K562 (cell line): ENCODE data around the gene SPEM3. TPM values are rescaled to one million over a fixed set of nuclear protein-coding genes. Genes with fewer than 3 reads are reported as not detected.

Experiments
- ATAC-seq: fragments of 200-7000 bp; cut with Tn5 transposase; 3 replicates; pipeline ENCODE4 v1.9.1; 2020; ENCODE audit warnings: moderate library complexity
- BruUV-seq: library from RNA; stranded (reverse); fragments of 400-500 nt; replicated peaks from 2 replicates; lab custom pipeline; 2021; lab: Mats Ljungman, UMichigan
- CTCF ChIA-PET: fragments of 300-600 bp; formaldehyde crosslinking; extraction: SDS; loops from one replicate; lab custom pipeline; 2021; ENCODE audit warnings: low intra/inter-chr PET ratio; lab: Yijun Ruan, JAX
- POLR2A ChIA-PET: fragments of 300-600, 350-650 bp; sonication (Branson Sonifier 250); formaldehyde crosslinking; extraction: SDS; loops from one replicate; lab custom pipeline; 2021; ENCODE audit warnings: antibody characterized with exemption, inconsistent platforms; lab: Yijun Ruan, JAX
- DNase-seq, 4 experiments: peaks; one replicate each; pipeline versions ENCODE4 v3.0.0 to v3.0.0-alpha.2; 2011 to 2018; ENCODE audit warnings: low spot score in 3 of 4, mixed read lengths in 3 of 4; ENCODE audit errors: extremely low read depth in 1 of 4
- FAIRE-seq: peaks from 2 replicates; lab custom pipeline; 2011; peaks lifted over from hg19 to GRCh38; lab: Jason Lieb, UNC
- H2AFZ ChIP-seq: 2 replicates; pipeline ENCODE4 v1.6.0; 2011; ENCODE audit warnings: low read depth, low read length, control low read depth, inconsistent platforms
- H3K27ac ChIP-seq: fragments of 200-600 bp; 3 replicates; pipeline ENCODE4 v1.8.0; 2011; ENCODE audit warnings: low read depth, mild to moderate bottlenecking, control low read depth, inconsistent platforms, low read length, moderate library complexity, mixed read lengths; ENCODE audit errors: extremely low read depth
- H3K27me3 ChIP-seq, 2 experiments: fragments of 300-600 bp in 1 of 2; 2 replicates in 1 of 2; 3 replicates in 1 of 2; pipeline versions ENCODE4 v1.6.0 to v1.8.0; 2011; ENCODE audit warnings: inconsistent platforms in 2 of 2, low read length in 2 of 2, mild to moderate bottlenecking in 1 of 2, mixed read lengths in 1 of 2, moderate library complexity in 1 of 2; ENCODE audit not compliant: control insufficient read depth in 2 of 2, insufficient read depth in 2 of 2
- H3K36me3 ChIP-seq: fragments of 300-600 bp; 3 replicates; pipeline ENCODE4 v1.8.0; 2011; ENCODE audit warnings: mild to moderate bottlenecking, low read length, inconsistent platforms; ENCODE audit not compliant: control insufficient read depth, insufficient read depth
- H3K4me1 ChIP-seq, 2 experiments: fragments of 200-600 bp in 1 of 2; replicated peaks in 1 of 2; 2 replicates in 1 of 2; 3 replicates in 1 of 2; pipeline versions ENCODE4 v1.5.1 to v1.8.0; 2011; ENCODE audit warnings: inconsistent platforms in 2 of 2, low read length in 2 of 2, mild to moderate bottlenecking in 1 of 2, mixed read lengths in 1 of 2, moderate library complexity in 1 of 2; ENCODE audit not compliant: control insufficient read depth in 2 of 2, insufficient read depth in 2 of 2
- H3K4me2 ChIP-seq: 2 replicates; pipeline ENCODE4 v1.6.1; 2011; ENCODE audit warnings: low read length, control low read depth, inconsistent platforms, mixed read lengths; ENCODE audit not compliant: insufficient read depth
- H3K4me3 ChIP-seq: fragments of 200-600 bp; sonication (generic), shearing (Covaris generic); 2 replicates; pipeline ENCODE4 v1.5.1; 2016; ENCODE audit warnings: control low read depth, inconsistent platforms
- H3K79me2 ChIP-seq: fragments of 200-600 bp; 3 replicates; pipeline ENCODE4 v1.8.0; 2011; ENCODE audit warnings: low read length, inconsistent platforms; ENCODE audit not compliant: control insufficient read depth, insufficient read depth
- H3K9ac ChIP-seq, 2 experiments: 2 replicates each; pipeline versions ENCODE4 v1.6.0 to v1.6.1; 2011; ENCODE audit warnings: low read depth in 2 of 2, low read length in 2 of 2, control low read depth in 1 of 2, inconsistent platforms in 1 of 2, mild to moderate bottlenecking in 1 of 2, mixed read lengths in 1 of 2; ENCODE audit not compliant: insufficient read depth in 1 of 2
- H3K9me1 ChIP-seq: one replicate; pipeline ENCODE4 v1.6.0; 2011; ENCODE audit warnings: inconsistent platforms, mild to moderate bottlenecking, low read length, moderate library complexity; ENCODE audit not compliant: control insufficient read depth, insufficient read depth
- H3K9me3 ChIP-seq: replicated peaks from 2 replicates; pipeline ENCODE4 v1.5.1; 2011; ENCODE audit warnings: low read depth, low read length, inconsistent platforms; ENCODE audit not compliant: control insufficient read depth, insufficient read depth
- H4K20me1 ChIP-seq: replicated peaks from 2 replicates; pipeline ENCODE4 v1.6.1; 2011; ENCODE audit warnings: low read length, inconsistent platforms, mixed read lengths; ENCODE audit not compliant: control insufficient read depth, insufficient read depth
- DACH1 ChIP-seq: fragments of 450-650 bp; IDR thresholded peaks from 2 replicates; pipeline ENCODE4 v1.6.1; 2018; ENCODE audit not compliant: partially characterized antibody
- KDM1A ChIP-seq, 2 experiments: fragments of 450-650 bp; IDR thresholded peaks; 2 replicates each; pipeline ENCODE4 v1.6.1; 2016; ENCODE audit warnings: mild to moderate bottlenecking in 2 of 2
- NFRKB ChIP-seq: fragments of 450-650 bp; IDR thresholded peaks from 2 replicates; pipeline ENCODE4 v1.6.1; 2016; ENCODE audit warnings: low read depth
- ZNF444 ChIP-seq: fragments of 250-450 bp; sonication (Bioruptor Pico); IDR thresholded peaks from 2 replicates; pipeline ENCODE4 v1.4.0; 2020; ENCODE audit warnings: mild to moderate bottlenecking, moderate library complexity
- WGBS: fragments of 100-300 bp; shearing (Covaris generic); methylation state at CpG from one replicate; pipeline ENCODE4 v1.1.6; 2016; ENCODE audit warnings: low coverage, mixed read lengths; ENCODE audit not compliant: insufficient coverage; ENCODE audit errors: missing lambda C conversion rate; 5-methylcytosine and 5-hydroxymethylcytosine counted together
- in situ Hi-C: fragments of 300-500 bp; cut with MboI; formaldehyde crosslinking; loops from 4 replicates; pipeline ENCODE4 v1.15.0; 2018; ENCODE audit warnings: inconsistent platforms, mixed read lengths
- intact Hi-C: fragments of 100-400 bp; cut with micrococcal nuclease; formaldehyde crosslinking; loops from 2 replicates; pipeline ENCODE4 v1.14.2; 2022
- polyA plus RNA-seq, 8 experiments: library from polyadenylated mRNA; depleted of rRNA in 4 of 8; stranded (reverse) in 5 of 8; unstranded in 3 of 8; fragments of >200 nt; fragmentation: Nextera tagmentation in 2 of 8; fragmentation: Illumina TruSeq in 1 of 8; extraction: Ambion mirVana in 2 of 8; extraction: Trizol in 1 of 8; gene quantifications; 2 replicates each; pipeline versions ENCODE4 v1.2.1 to v1.2.3, GENCODE V29; 2011 to 2014; ENCODE audit warnings: inconsistent platforms in 1 of 8, missing spikeins in 1 of 8
- total RNA-seq, 7 experiments: library from RNA; depleted of rRNA in 6 of 7; stranded (reverse); fragments of >200 nt in 6 of 7; fragmentation: Illumina TruSeq in 2 of 7; extraction: Trizol in 2 of 7; gene quantifications; 2 replicates each; pipeline versions ENCODE4 v1.2.1 to v1.2.3, GENCODE V29; 2011 to 2021; ENCODE audit warnings: low replicate concordance in 1 of 7
- TF ChIP-seq, protein P1 (sequence below): fragments of 450-650 bp; IDR thresholded peaks from 2 replicates; pipeline ENCODE4 v1.7.1; 2018; ENCODE audit warnings: mild to moderate bottlenecking, low read depth; ENCODE audit not compliant: partially characterized antibody
- TF ChIP-seq, protein P2 (sequence below): sonication (generic); formaldehyde crosslinking; IDR thresholded peaks from 2 replicates; pipeline ENCODE4 v1.8.1; 2023; ENCODE audit warnings: mild to moderate bottlenecking, missing genetic modification reagents

Gene SPEM3
- total and polyA plus RNA-seq, 9 of the 15 experiments (the other 6 are each of a cell fraction or from before 2014, with no cell fraction given) = not detected

GRCh38 chr17:7411427-7411750 is 17.3 kb upstream of the SPEM3 start:
- H2AFZ ChIP-seq = no peak overlapping the region
- no peak for FAIRE-seq
- H3K4me2 ChIP-seq = no peak overlapping the region
- TF ChIP-seq, protein P1, sequence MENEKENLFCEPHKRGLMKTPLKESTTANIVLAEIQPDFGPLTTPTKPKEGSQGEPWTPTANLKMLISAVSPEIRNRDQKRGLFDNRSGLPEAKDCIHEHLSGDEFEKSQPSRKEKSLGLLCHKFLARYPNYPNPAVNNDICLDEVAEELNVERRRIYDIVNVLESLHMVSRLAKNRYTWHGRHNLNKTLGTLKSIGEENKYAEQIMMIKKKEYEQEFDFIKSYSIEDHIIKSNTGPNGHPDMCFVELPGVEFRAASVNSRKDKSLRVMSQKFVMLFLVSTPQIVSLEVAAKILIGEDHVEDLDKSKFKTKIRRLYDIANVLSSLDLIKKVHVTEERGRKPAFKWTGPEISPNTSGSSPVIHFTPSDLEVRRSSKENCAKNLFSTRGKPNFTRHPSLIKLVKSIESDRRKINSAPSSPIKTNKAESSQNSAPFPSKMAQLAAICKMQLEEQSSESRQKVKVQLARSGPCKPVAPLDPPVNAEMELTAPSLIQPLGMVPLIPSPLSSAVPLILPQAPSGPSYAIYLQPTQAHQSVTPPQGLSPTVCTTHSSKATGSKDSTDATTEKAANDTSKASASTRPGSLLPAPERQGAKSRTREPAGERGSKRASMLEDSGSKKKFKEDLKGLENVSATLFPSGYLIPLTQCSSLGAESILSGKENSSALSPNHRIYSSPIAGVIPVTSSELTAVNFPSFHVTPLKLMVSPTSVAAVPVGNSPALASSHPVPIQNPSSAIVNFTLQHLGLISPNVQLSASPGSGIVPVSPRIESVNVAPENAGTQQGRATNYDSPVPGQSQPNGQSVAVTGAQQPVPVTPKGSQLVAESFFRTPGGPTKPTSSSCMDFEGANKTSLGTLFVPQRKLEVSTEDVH = no peak
- TF ChIP-seq NFRKB (no peak), KDM1A (IDR thresholded peaks at IDR 0.05) (no peak), DACH1 (no peak), ZNF444 (CRISPR knock-in tag) (no peak)
- TF ChIP-seq, protein P2, sequence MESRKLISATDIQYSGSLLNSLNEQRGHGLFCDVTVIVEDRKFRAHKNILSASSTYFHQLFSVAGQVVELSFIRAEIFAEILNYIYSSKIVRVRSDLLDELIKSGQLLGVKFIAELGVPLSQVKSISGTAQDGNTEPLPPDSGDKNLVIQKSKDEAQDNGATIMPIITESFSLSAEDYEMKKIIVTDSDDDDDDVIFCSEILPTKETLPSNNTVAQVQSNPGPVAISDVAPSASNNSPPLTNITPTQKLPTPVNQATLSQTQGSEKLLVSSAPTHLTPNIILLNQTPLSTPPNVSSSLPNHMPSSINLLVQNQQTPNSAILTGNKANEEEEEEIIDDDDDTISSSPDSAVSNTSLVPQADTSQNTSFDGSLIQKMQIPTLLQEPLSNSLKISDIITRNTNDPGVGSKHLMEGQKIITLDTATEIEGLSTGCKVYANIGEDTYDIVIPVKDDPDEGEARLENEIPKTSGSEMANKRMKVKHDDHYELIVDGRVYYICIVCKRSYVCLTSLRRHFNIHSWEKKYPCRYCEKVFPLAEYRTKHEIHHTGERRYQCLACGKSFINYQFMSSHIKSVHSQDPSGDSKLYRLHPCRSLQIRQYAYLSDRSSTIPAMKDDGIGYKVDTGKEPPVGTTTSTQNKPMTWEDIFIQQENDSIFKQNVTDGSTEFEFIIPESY (CRISPR knock-in tag) = no peak
- TF ChIP-seq, all 486 proteins: peak for 0
- Histone ChIP-seq H3K9ac (no peak overlapping the region; a peak in 1 of 4 replicates), H3K79me2 (no peaks in the 10 kb centered on the region), H3K27ac (no peak overlapping the region), H3K4me3 (no peak overlapping the region), H3K9me1 (no peaks in the 10 kb centered on the region), H3K27me3 (no peaks in the 10 kb centered on the region), H3K9me3 (no peaks in the 10 kb centered on the region), H4K20me1 (no peaks in the 10 kb centered on the region), H3K36me3 (0 out of 3 replicates have a peak, but pooled peaks cover 3% of the 10 kb centered on the region), H3K4me1 (peaks cover 0 to 16% of the 10 kb centered on the region in 2 experiments; a peak in 2 of 5 replicates)
- WGBS = 80% methylated on average over 6 of the region's 8 CpGs
- intact Hi-C loops = no loop called here
- no peak for DNase-seq
- no peak for ATAC-seq
- BruUV-seq = no TSS peak
- CTCF ChIA-PET = no interaction called here
- in situ Hi-C loops = no loop called here
- POLR2A ChIA-PET = no interaction called here
